ENCODE measurements around the gene EVX1. TPM values are rescaled to one million over a fixed set of nuclear protein-coding genes. Genes with fewer than 3 reads are reported as not detected.

EVX1 gene
- total RNA-seq, 1 donor from 2014 or later = not detected

DNA sequence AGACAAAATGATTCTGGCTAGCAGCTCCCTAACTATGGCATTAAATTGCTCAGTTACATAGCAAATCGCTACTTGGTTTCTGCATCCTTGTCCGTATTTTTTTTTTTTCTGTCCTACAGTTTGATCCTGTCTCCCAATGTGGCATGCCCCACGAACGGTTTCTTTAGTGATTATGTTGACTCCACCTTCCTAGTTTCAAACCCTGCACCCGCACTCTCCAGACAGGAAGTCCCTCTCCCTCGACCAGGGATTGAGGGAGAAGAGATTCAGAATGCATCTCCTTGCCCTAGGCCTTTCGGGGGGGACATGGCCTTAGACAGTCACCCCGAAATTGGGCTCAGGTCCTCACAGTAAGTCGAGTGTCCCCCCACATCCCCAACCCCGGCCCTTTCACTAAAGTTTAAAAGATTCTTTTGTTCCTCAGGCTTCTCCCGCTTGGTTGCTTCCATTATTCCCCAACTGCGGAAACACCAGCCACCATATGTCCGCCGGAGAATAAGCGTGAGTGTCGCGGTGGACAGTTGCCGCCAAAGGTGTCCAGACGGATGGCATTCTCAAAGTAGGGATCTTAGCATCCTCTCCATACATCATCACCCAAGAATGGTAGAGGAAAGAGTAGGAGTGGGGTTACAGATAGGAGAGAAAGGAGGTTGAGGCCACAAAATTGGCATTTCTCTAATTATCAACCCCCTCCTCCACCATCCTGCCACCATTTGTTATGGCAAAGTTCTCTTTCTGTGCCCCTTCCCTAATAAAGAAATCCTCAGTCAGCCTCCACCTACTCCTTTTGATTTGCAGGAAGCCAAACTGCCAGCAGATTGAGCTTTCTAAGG is 7.3 kb downstream of the EVX1 start:
- DNase-seq (ENCODE audit: low read depth in 2 of 2) = no peak

DNA sequence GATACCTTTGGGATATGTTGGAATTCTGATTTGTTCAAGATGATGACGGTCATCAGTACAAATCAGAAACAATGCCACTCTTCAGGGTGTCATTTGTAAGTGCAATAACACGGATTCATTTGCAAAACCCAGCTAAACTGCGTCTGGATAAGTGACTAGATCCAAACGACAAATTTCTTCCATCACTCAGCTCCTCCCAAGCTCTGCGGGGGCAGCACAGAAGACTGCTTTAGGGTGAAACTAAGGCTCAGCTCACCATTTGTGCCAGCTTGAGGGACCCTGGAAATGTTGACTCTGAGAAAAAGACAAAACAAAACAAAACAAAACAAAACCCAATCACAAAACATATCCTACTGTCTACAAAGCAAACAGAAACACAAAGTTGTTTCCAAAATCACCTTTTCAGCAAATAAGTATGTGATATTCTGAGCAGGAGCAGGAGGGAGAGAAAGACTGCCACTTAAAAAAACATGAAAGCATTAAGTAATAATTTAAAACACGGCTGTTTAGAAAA is 8.0 kb downstream of the EVX1 start:
- no peak for DNase-seq (ENCODE audit: low read depth in 2 of 2)

DNA sequence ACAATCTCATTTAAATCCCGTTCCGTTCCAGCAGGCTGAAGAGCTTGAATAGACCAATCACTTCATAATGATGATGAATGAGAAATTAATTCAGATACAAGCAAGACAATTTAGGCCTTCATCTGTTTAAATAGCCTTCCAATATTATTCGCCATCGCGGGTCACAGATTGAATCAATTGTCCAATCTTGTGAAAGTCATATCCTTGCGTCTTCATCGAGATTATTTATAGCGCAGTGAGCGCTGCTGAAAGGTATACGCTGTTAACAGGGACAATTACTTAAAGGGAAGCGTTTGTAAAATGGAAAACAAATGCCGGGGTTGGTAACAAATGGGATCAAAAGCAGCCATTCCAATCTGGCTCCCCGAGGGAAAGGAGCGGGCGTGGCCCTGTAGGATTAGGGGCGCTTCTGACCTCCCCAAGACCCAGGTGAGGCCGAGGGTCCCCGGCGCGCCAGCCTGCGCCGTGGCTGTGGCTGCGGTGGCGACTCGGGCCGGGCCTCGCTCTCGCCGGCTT is 8.6 kb downstream of the EVX1 start:
- no peak for DNase-seq (ENCODE audit: low read depth in 2 of 2)

DNA sequence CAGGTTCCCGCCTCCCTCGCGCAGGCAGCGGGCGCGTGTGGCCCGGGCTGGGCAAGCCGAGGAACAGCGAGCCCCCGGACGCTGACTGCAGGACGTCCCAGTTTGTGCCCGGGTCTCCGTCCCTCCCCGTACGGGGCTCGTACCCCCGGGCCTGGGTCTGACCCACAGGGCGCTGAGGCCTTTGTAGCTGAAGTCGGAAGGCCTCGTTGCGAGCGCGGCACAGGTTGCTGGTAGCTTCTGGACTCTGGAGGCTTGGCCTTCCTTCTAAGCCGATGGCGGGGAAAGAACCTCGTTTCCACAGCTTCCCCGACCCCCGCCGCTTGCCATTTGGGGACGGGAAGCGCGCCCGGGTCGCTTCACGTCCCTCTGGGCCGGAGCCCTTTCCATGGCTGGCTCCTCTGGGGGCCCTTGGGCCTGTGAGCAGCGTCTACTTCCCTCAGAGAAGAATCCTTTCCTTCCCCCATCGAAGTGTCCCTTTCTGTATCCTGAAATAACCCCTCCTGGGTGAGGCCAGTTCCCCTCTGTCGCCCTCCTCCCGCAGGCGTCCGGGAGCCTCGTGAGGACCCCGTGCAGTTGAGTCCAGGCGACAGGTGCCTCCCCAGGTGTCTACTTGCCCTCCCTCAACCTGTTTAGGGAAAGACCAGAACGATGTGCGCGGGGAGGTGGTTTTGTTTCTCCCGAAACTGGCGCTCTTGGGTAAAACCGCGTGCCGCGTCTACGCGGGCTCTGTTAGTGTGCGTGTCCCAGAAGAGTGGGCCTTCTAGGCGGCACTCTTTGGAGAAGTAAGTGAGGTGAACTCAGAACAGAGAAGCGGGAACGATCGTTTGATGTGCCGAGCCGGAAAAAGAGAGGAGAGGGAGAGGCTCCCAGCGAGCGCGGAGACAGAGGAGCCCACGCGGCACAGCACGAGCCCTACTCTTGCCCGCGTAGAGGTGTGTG is 9.3 kb downstream of the EVX1 start:
- no peak for DNase-seq (ENCODE audit: low read depth in 2 of 2)

DNA sequence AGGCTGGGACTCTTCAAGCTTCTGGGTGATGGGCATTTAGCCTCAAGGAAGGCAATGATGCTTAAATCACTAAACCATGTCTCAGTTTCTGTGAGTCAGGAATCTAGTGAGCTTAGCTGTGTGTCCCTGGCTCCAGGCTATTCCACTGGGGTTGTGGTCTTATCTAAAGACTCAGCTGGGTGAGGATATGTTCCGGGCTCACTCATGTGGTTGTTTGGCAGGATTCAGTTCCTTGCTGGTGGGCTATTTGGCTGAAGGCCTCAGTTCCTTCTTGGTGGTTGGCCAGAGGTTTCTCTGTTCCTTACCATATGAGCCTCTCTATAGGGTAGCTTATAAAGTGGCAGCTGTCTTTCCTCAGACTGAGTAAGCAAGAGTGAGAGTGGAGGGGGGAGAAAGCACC is 12.0 kb downstream of the EVX1 start:
- DNase-seq (ENCODE audit: low read depth in 2 of 2) = no peak

DNA sequence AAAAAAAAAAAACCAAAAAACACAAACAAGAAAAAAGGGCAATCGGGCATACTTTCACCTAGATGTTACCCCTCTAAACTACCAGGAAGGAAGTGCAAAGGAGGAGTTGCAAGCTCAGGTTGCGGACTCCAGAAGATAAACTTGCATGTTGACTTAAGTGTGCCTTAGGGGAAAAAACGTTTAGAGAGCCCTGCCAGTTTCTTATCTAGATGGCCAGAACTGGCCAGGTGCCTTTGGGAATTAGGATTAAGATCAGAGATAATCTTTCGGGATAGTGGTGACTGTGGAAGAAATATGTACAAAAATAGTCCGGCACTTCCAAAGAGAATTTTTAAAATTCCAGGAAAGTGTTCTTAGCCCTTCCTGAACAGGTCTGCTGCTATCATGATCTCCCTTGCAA is 17.6 kb downstream of the EVX1 start:
- no peak for DNase-seq (ENCODE audit: low read depth in 2 of 2)

DNA sequence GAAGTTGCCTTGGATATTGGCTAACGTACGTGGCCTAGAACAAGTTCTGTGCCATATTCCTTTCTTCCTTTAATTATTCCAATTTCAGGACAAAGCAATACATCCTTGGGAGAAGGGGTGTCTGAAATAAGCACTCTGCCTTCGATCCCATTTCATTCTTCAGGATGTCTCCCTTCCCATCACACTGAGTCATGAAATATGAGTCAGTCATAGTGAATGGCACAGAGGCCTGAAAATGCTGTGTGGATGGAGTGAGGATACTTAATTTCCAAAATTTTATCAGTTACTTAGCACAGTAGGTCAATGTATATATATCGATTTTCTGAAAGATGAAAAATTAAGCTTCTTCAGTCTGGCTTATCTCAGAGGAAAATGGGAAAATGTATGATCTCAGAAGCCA is 19.5 kb downstream of the EVX1 start:
- no peak for DNase-seq (ENCODE audit: low read depth in 2 of 2)

DNA sequence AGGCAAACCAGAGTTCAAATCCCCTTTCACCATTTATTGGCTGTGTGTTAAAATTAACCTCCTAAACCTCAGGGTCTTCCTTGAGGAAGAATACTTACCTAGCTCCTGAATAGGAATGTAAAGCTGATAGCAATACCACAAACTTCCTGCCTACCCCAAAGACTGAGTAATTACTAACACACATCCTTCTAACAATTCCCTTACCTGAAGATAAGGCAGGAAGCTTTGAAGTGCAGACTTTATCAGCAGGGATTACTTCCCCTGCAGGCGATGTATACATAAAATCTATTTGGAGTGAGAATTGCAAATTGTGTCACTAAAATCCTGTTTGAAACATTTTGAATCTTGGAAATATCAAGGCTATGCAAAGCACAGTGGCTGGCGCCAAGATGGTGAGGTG is 21.2 kb downstream of the EVX1 start:
- no peak for DNase-seq (ENCODE audit: low read depth in 2 of 2)

DNA sequence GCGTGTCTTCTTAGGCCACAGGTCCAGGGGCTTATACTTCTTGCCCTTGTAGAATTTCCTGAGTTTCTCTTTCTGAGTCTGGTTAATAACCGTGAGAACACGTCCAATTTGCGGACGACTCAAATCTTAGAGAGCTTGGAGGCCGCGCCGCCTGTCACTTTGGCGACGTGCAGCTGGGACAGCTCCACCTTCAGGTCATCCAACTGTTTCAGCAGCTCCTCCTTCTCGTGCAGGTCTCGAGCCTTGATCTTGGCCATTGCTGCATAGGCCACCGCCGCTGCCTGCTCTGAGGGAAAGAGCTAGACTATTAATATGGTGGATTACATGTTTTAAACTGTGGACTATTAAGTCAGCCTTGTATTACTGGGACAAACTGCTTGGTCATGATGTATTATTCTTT is 26.9 kb downstream of the EVX1 start:
- DNase-seq (ENCODE audit: low read depth in 2 of 2) = no peak

DNA sequence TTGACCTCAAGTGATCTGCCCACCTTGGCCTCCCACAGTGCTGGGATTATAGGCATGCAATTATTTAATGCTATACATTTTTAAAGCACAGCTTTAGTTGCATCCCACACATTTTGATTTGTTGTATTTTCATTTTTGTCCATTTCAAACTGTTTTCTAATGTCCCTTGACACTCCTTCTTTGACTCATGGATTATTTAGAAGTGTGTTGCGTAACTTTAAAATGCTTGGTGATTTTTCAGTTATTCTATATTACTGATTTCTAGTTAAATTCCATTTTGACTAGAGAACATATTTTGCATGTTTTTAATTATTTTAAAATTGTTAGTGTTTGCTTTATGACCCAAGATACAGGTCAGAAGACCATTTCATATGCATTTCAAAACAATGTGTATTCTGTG is 28.8 kb downstream of the EVX1 start:
- DNase-seq (ENCODE audit: low read depth in 2 of 2) = no peak

DNA sequence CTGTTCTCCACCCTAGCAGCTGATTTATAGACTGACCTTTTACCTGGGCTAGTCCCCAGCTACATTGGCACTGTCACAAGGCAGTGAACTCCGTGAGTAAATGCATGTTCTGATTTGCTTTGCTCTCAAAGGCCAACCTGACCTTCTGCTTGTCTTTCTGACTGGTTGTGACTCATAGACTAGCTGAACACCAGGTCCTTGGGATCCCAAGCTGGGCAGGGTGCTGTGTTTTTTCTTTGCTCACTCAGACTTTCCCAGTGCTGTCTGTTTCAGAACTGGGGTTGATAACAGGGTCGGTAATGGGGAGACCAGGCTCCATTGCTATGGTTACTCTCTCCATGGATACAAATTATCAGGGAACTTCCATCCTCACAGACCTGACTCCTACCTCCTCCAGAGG is 35.0 kb downstream of the EVX1 start:
- no peak for DNase-seq (ENCODE audit: low read depth in 2 of 2)

DNA sequence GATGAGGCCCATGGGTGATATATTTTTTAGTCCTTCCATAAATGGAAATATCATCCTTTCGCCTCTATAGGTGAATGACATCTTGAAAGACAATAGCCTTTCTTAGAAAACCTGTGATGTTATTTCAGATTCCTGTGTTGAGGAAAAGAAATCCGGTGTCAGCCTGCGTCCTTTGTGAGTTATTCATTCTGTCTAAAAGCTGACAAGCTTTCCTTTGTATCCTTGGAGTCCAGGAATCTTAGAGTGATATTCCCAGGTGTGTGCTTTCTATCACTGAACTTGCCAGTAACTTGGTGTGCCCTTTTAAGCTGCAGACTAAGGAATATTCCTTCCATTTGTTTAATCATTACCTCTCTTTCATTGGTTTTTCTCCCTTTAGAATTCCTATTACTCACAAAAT is 41.0 kb downstream of the EVX1 start:
- no peak for DNase-seq (ENCODE audit: low read depth in 2 of 2)

DNA sequence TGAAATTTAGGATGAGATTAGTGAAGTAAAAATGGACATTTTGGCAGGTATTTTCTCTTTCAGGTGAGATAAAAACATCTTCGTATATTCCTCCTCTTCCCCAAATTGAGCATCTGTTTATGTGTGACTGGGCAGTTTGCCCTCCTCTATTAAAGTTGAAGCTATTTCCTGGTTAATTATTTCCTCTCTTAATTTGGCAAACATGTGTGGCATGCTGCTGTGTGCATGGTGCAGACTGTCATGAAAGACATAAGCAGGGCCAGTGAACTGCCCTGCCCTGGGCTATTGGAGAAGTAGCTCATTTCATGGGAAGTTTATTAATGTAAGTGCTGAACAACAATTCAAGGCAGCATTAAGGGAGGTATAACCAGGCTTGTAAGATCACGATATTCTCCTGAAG is 52.6 kb downstream of the EVX1 start:
- no peak for DNase-seq (ENCODE audit: low read depth in 2 of 2)

DNA sequence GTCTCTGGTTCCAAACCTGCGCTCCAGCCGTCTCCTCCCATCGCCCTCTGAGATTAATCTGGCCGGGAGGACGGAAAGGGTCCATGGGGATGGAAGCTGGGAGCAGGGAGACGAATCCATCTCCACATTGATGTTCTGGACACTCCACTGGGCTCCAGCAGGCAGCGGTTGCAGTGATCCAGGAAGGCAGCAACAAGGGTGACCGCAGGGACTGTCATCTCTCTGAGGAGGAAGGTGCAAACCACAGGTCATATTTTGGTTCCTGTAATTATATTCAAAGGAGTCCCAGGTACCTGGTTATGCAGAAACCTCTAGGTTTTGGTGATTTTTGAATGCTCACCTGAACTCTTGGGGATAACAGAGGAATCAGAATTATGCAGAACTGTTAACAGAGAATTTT is 54.8 kb downstream of the EVX1 start:
- DNase-seq (ENCODE audit: low read depth in 2 of 2) = no peak

Other genes starting within 250 kb of the EVX1 start
- gene HOXA1, start 146.8 kb upstream of the EVX1 start, total RNA-seq = 0.51 and 1.0 TPM in 2 replicates
- gene HOXA2, start 140.1 kb upstream of the EVX1 start, total RNA-seq = 0.25 and 0.39 TPM in 2 replicates
- 0.51 TPM in 2 replicates for gene HOXA4, start 112.0 kb upstream of the EVX1 start, total RNA-seq
- 4.1 and 5.3 TPM in 2 replicates for gene HOXA5, start 99.1 kb upstream of the EVX1 start, total RNA-seq
- 1.9 and 3.2 TPM in 2 replicates for gene HOXA6, start 95.0 kb upstream of the EVX1 start, total RNA-seq
- gene HOXA3, start 90.2 kb upstream of the EVX1 start, total RNA-seq = 3.0 and 3.7 TPM in 2 replicates
- gene HOXA7, start 86.1 kb upstream of the EVX1 start, total RNA-seq = 1.0 and 2.0 TPM in 2 replicates
- 3.2 and 4.7 TPM in 2 replicates for gene HOXA9, start 77.3 kb upstream of the EVX1 start, total RNA-seq
- gene HOXA10, start 68.5 kb upstream of the EVX1 start, total RNA-seq = 0.90 and 2.3 TPM in 2 replicates
- 0.13 TPM in 2 replicates for gene HOXA11, start 57.6 kb upstream of the EVX1 start, total RNA-seq
- gene HOXA13, start 42.7 kb upstream of the EVX1 start, total RNA-seq = not detected in 2 replicates

Data from dermis microvascular lymphatic vessel endothelial cell (primary cell).